Tibial nerve (tissue), 3 donors: ENCODE measurements around the gene RXFP1.

Experiments used
- POLR2A ChIP-seq, 2 donors: fragments of 450-650 bp; IDR thresholded peaks; one replicate each; pipeline ENCODE4 v1.6.1; 2017; ENCODE audit warnings: antibody characterized with exemption in 2 of 2, mild to moderate bottlenecking in 2 of 2, moderate library complexity in 2 of 2
- TF ChIP-seq, protein P1 (sequence below), 5 experiments: fragments of 200-600 bp in 3 of 5; fragments of 450-650 bp in 2 of 5; sonication (generic) in 3 of 5; IDR thresholded peaks; one replicate each; pipeline ENCODE4 v1.5.1; 2016 to 2019; ENCODE audit warnings: antibody characterized with exemption in 5 of 5, mild to moderate bottlenecking in 3 of 5, moderate library complexity in 2 of 5

GRCh38 chr4:158541506-158541905 lies 19.8 kb downstream of the RXFP1 start:
- TF ChIP-seq, protein P1, sequence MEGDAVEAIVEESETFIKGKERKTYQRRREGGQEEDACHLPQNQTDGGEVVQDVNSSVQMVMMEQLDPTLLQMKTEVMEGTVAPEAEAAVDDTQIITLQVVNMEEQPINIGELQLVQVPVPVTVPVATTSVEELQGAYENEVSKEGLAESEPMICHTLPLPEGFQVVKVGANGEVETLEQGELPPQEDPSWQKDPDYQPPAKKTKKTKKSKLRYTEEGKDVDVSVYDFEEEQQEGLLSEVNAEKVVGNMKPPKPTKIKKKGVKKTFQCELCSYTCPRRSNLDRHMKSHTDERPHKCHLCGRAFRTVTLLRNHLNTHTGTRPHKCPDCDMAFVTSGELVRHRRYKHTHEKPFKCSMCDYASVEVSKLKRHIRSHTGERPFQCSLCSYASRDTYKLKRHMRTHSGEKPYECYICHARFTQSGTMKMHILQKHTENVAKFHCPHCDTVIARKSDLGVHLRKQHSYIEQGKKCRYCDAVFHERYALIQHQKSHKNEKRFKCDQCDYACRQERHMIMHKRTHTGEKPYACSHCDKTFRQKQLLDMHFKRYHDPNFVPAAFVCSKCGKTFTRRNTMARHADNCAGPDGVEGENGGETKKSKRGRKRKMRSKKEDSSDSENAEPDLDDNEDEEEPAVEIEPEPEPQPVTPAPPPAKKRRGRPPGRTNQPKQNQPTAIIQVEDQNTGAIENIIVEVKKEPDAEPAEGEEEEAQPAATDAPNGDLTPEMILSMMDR (IDR thresholded peaks at IDR 0.05), result no peak
- TF ChIP-seq POLR2A (IDR thresholded peaks at IDR 0.05), result no peak
